ENCODE measurements around the gene MCF2L. TPM values are rescaled to one million over a fixed set of nuclear protein-coding genes. Genes with fewer than 3 reads are reported as not detected.

The MCF2L gene
- total RNA-seq, 2 experiments from 2014 or later: 2.8 to 16.4 TPM

DNA sequence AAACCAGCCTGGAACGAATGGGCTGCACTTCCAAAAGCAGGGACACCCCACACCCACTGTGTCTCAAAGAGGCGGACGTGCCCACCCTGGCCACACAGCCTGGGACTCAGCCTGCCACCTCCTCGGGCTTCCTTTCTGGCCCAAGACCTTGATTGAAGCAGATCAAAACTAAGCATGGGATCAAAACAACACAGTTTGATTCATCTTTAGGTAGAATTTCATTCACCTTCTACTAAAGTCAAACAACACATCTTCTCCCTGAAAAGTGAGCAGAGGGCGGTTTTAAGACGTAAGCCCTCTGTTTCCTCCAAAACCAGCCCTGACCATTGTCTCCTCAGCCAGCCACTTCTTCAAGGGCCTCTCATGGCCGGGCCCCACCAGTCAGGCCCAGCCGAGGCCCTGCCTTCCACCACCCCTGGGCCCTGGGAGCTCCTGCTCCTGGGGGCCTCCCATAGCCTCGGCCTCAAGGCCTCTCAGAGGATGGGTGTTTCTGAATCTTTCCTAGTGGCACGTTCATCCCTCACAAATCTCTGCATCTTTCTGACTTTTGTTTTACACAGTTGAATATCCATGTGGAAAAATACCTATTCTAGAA is 147.3 kb downstream of the MCF2L start:
- Histone ChIP-seq H3K9me2 (ENCODE audit: insufficient read depth, low read length) (no peaks in the 10 kb centered on the region), H3K36me3 (ENCODE audit: insufficient read depth, low read length) (no peaks in the 10 kb centered on the region), H3K79me2 (ENCODE audit: insufficient read depth, low read depth, low read length) (no peaks in the 10 kb centered on the region), H3K4me3 (ENCODE audit: low read depth, low read length, poor library complexity, severe bottlenecking) (no peak overlapping the region), H3K27ac (ENCODE audit: low read depth, low read length, poor library complexity, severe bottlenecking) (no peak overlapping the region), H4K20me1 (ENCODE audit: insufficient read depth, low read length) (no peaks in the 10 kb centered on the region), H3K4me2 (ENCODE audit: low read length) (no peak overlapping the region), H3K4me1 (ENCODE audit: insufficient read depth, low read length, poor library complexity, severe bottlenecking) (no peaks in the 10 kb centered on the region), H2AFZ (ENCODE audit: low read length) (no peak overlapping the region), H3K9me3 (ENCODE audit: low read length) (no peaks in the 10 kb centered on the region)
- intact Hi-C loops (cut with micrococcal nuclease; ENCODE audit: unreplicated experiment): no loop called here
- DNase-seq (ENCODE audit: low spot score): no peak
- no TSS peak for BruUV-seq (replicated peaks)
- ChIA-PET POLR2A (no interaction called here), CTCF (ENCODE audit: unreplicated experiment) (interaction anchor here (0.6 kb wide), 1 partner anchor 468 kb away, joined by 3 read pairs; no protein-coding TSS in a partner anchor)
- TF ChIP-seq EZH2phosphoT487 (IDR thresholded peaks at IDR 0.05; ENCODE audit: borderline replicate concordance, low read depth, low read length): no peak
- TF ChIP-seq, protein P1, sequence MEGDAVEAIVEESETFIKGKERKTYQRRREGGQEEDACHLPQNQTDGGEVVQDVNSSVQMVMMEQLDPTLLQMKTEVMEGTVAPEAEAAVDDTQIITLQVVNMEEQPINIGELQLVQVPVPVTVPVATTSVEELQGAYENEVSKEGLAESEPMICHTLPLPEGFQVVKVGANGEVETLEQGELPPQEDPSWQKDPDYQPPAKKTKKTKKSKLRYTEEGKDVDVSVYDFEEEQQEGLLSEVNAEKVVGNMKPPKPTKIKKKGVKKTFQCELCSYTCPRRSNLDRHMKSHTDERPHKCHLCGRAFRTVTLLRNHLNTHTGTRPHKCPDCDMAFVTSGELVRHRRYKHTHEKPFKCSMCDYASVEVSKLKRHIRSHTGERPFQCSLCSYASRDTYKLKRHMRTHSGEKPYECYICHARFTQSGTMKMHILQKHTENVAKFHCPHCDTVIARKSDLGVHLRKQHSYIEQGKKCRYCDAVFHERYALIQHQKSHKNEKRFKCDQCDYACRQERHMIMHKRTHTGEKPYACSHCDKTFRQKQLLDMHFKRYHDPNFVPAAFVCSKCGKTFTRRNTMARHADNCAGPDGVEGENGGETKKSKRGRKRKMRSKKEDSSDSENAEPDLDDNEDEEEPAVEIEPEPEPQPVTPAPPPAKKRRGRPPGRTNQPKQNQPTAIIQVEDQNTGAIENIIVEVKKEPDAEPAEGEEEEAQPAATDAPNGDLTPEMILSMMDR (conservative IDR thresholded peaks at IDR 0.05; ENCODE audit: low read length): no peak

DNA sequence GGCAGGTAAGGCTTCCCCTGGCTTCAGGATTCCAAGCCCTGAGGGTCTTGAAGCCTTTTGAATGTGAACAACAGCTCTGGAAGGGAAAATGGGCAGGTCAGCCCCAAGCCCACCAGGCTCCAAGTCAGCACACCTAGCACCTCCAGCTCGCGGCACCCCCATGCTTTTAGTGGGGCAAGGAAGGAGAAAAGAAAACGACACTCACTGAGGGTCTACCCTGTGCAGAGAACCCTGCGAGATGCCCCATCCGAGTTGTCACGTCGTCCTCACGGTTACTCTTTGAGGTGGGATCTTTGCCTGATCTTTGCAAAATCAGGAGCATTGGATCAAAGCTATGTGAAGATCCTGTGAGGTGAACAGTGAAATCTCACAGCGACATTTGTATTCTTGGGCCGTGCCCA is 147.9 kb downstream of the MCF2L start:
- H3K9me3 ChIP-seq (ENCODE audit: low read length): no peaks in the 10 kb centered on the region
- DNase-seq (ENCODE audit: low spot score): no peak
- no peaks in the 10 kb centered on the region for H3K79me2 ChIP-seq (ENCODE audit: insufficient read depth, low read depth, low read length)
- no peak overlapping the region for H3K4me2 ChIP-seq (ENCODE audit: low read length)
- no peak overlapping the region for H3K4me3 ChIP-seq (ENCODE audit: low read depth, low read length, poor library complexity, severe bottlenecking)
- no peaks in the 10 kb centered on the region for H4K20me1 ChIP-seq (ENCODE audit: insufficient read depth, low read length)
- no peaks in the 10 kb centered on the region for H3K4me1 ChIP-seq (ENCODE audit: insufficient read depth, low read length, poor library complexity, severe bottlenecking)
- H3K27ac ChIP-seq (ENCODE audit: low read depth, low read length, poor library complexity, severe bottlenecking): no peak overlapping the region
- POLR2A ChIA-PET: no interaction called here
- no TSS peak for BruUV-seq (replicated peaks)
- no peaks in the 10 kb centered on the region for H3K9me2 ChIP-seq (ENCODE audit: insufficient read depth, low read length)
- intact Hi-C loops (cut with micrococcal nuclease; ENCODE audit: unreplicated experiment): no loop called here
- TF ChIP-seq, protein P1 (conservative IDR thresholded peaks at IDR 0.05; ENCODE audit: low read length): no peak
- no peak for TF ChIP-seq EZH2phosphoT487 (IDR thresholded peaks at IDR 0.05; ENCODE audit: borderline replicate concordance, low read depth, low read length)
- CTCF ChIA-PET (ENCODE audit: unreplicated experiment): interaction anchor here (0.6 kb wide), 1 partner anchor 467 kb away, joined by 3 read pairs; no protein-coding TSS in a partner anchor
- no peaks in the 10 kb centered on the region for H3K36me3 ChIP-seq (ENCODE audit: insufficient read depth, low read length)
- H2AFZ ChIP-seq (ENCODE audit: low read length): no peak overlapping the region

DNA sequence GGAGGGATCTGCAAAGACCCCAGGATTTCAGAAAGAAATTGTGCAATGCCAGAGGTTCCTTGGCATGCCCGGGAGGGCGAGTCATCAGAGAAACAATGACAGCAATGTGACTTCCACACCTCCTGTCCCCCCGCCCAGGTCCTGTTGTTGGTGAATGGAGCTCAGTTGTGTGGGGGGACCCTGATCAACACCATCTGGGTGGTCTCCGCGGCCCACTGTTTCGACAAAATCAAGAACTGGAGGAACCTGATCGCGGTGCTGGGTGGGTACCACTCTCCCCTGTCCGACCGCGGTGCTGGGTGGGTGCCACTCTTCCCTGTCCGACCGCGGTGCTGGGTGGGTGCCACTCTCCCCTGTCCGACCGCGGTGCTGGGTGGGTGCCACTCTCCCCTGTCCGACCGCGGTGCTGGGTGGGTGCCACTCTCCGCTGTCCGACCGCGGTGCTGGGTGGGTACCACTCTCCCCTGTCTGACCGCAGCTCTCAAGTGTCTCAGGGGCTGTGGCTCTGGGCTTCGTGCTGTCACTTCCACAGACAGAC is 148.4 kb downstream of the MCF2L start:
- Histone ChIP-seq H3K9me3 (ENCODE audit: low read length) (no peaks in the 10 kb centered on the region), H3K79me2 (ENCODE audit: insufficient read depth, low read depth, low read length) (no peaks in the 10 kb centered on the region), H3K27ac (ENCODE audit: low read depth, low read length, poor library complexity, severe bottlenecking) (no peak overlapping the region), H4K20me1 (ENCODE audit: insufficient read depth, low read length) (no peaks in the 10 kb centered on the region), H3K36me3 (ENCODE audit: insufficient read depth, low read length) (no peaks in the 10 kb centered on the region), H3K4me1 (ENCODE audit: insufficient read depth, low read length, poor library complexity, severe bottlenecking) (no peaks in the 10 kb centered on the region), H2AFZ (ENCODE audit: low read length) (no peak overlapping the region), H3K4me3 (ENCODE audit: low read depth, low read length, poor library complexity, severe bottlenecking) (no peak overlapping the region), H3K4me2 (ENCODE audit: low read length) (no peak overlapping the region), H3K9me2 (ENCODE audit: insufficient read depth, low read length) (no peaks in the 10 kb centered on the region)
- POLR2A ChIA-PET: no interaction called here
- CTCF ChIA-PET (ENCODE audit: unreplicated experiment): no interaction called here
- TF ChIP-seq EZH2phosphoT487 (IDR thresholded peaks at IDR 0.05; ENCODE audit: borderline replicate concordance, low read depth, low read length): no peak
- TF ChIP-seq, protein P1 (conservative IDR thresholded peaks at IDR 0.05; ENCODE audit: low read length): no peak
- intact Hi-C loops (cut with micrococcal nuclease; ENCODE audit: unreplicated experiment): no loop called here
- no TSS peak for BruUV-seq (replicated peaks)
- no peak for DNase-seq (ENCODE audit: low spot score)

Measured in OCI-LY7 (cell line).